Vagina (tissue), 2 donors: ENCODE data around the gene RIN3. TPM values are rescaled to one million over a fixed set of nuclear protein-coding genes. Genes with fewer than 3 reads are reported as not detected.

Experiments
- DNase-seq, 2 donors: peaks; one replicate each; pipeline ENCODE4 v3.0.0-alpha.2; 2017; ENCODE audit errors: extremely low spot score in 2 of 2
- H3K27ac ChIP-seq: fragments of 200-600 bp; sonication (generic); one replicate; pipeline ENCODE4 v1.5.1; 2019
- H3K27me3 ChIP-seq: fragments of 200-600 bp; sonication (generic); one replicate; pipeline ENCODE4 v1.5.1; 2019
- H3K36me3 ChIP-seq, 2 donors: fragments of 200-600 bp; sonication (generic); one replicate each; pipeline ENCODE4 v1.5.1; 2017 to 2019
- H3K4me1 ChIP-seq: fragments of 200-600 bp; sonication (generic); one replicate; pipeline ENCODE4 v1.5.1; 2019
- H3K4me3 ChIP-seq, 2 donors: fragments of 200-600 bp; sonication (generic); 1 replicate in 1 of 2; 2 replicates in 1 of 2; pipeline ENCODE4 v1.5.1; 2016 to 2019
- H3K9me3 ChIP-seq: fragments of 200-600 bp; sonication (generic); one replicate; pipeline ENCODE4 v1.5.1; 2019
- CTCF ChIP-seq, 3 experiments: fragments of 450-650 bp in 2 of 3; fragments of 200-600 bp in 1 of 3; sonication (generic) in 1 of 3; IDR thresholded peaks; one replicate each; pipeline ENCODE4 v1.5.1; 2017 to 2019; ENCODE audit warnings: antibody characterized with exemption in 3 of 3, mild to moderate bottlenecking in 2 of 3, moderate library complexity in 2 of 3
- POLR2A ChIP-seq, 2 donors: fragments of 450-650 bp; IDR thresholded peaks; one replicate each; pipeline ENCODE4 v1.6.1; 2017; ENCODE audit warnings: antibody characterized with exemption in 2 of 2, mild to moderate bottlenecking in 2 of 2, moderate library complexity in 2 of 2
- POLR2AphosphoS5 ChIP-seq, 2 donors: sonication (generic); formaldehyde crosslinking; IDR thresholded peaks; one replicate each; pipeline ENCODE4 v1.9.0; 2017; ENCODE audit warnings: antibody characterized with exemption in 2 of 2, mild to moderate bottlenecking in 2 of 2, low read depth in 1 of 2; ENCODE audit not compliant: insufficient read depth in 1 of 2
- intact Hi-C: fragments of 100-400 bp; cut with DNase I; formaldehyde crosslinking; loops from one replicate; pipeline ENCODE4 v1.15.1; 2023
- total RNA-seq: library from RNA; depleted of rRNA; stranded (reverse); fragments of >200 nt; gene quantifications from one replicate; pipeline ENCODE4 v1.2.3, GENCODE V29; 2016

Gene RIN3
- total RNA-seq, 1 donor from 2014 or later, result 22.6 TPM

- Histone ChIP-seq H3K4me3 (no peak overlapping the region), H3K4me1 (peaks cover 7% of the 10 kb centered on the region)
Measured at GRCh38 chr14:92575061-92575747, 61.6 kb downstream of the RIN3 start.

GRCh38 chr14:92575748-92576303 is 62.2 kb downstream of the RIN3 start:
- intact Hi-C loops, result no loop called here
- H3K27me3 ChIP-seq, result no peaks in the 10 kb centered on the region
- no peak for TF ChIP-seq POLR2AphosphoS5 (IDR thresholded peaks at IDR 0.05; ENCODE audit: insufficient read depth in 1 of 2, low read depth in 1 of 2)
- no peak for TF ChIP-seq POLR2A (IDR thresholded peaks at IDR 0.05)
- TF ChIP-seq CTCF (IDR thresholded peaks at IDR 0.05), result no peak

More at GRCh38 chr14:92575061-92575747, 61.6 kb downstream of the RIN3 start:
- TF ChIP-seq POLR2AphosphoS5 (IDR thresholded peaks at IDR 0.05; ENCODE audit: insufficient read depth in 1 of 2, low read depth in 1 of 2), result no peak
- no peak for TF ChIP-seq CTCF (IDR thresholded peaks at IDR 0.05)
- no peak for TF ChIP-seq POLR2A (IDR thresholded peaks at IDR 0.05)
- no peaks in the 10 kb centered on the region for H3K27me3 ChIP-seq
- H3K36me3 ChIP-seq, result peaks cover 0 to 15% of the 10 kb centered on the region in 2 donors
- H3K27ac ChIP-seq, result no peak overlapping the region
- no peaks in the 10 kb centered on the region for H3K9me3 ChIP-seq
- no peak for DNase-seq
- intact Hi-C loops, result no loop called here

GRCh38 chr14:92577321-92577742 is 63.8 kb downstream of the RIN3 start:
- TF ChIP-seq CTCF (IDR thresholded peaks at IDR 0.05) (no peak), POLR2A (IDR thresholded peaks at IDR 0.05) (no peak), POLR2AphosphoS5 (IDR thresholded peaks at IDR 0.05; ENCODE audit: insufficient read depth in 1 of 2, low read depth in 1 of 2) (no peak)
- H3K9me3 ChIP-seq, result no peaks in the 10 kb centered on the region
- H3K4me3 ChIP-seq, result no peak overlapping the region
- peaks cover 0 to 15% of the 10 kb centered on the region in 2 donors for H3K36me3 ChIP-seq
- H3K27me3 ChIP-seq, result no peaks in the 10 kb centered on the region
- DNase-seq, result no peak
- no peak overlapping the region for H3K27ac ChIP-seq
- peaks cover 7% of the 10 kb centered on the region for H3K4me1 ChIP-seq
- intact Hi-C loops, result no loop called here

More at GRCh38 chr14:92575748-92576303, 62.2 kb downstream of the RIN3 start:
- Histone ChIP-seq H3K36me3 (peaks cover 0 to 15% of the 10 kb centered on the region in 2 donors), H3K4me3 (no peak overlapping the region), H3K27ac (no peak overlapping the region), H3K4me1 (peaks cover 7% of the 10 kb centered on the region), H3K9me3 (no peaks in the 10 kb centered on the region)
- no peak for DNase-seq

- intact Hi-C loops, result no loop called here
- peaks cover 0 to 15% of the 10 kb centered on the region in 2 donors for H3K36me3 ChIP-seq
- no peak overlapping the region for H3K27ac ChIP-seq
- no peak for DNase-seq
- TF ChIP-seq POLR2A (IDR thresholded peaks at IDR 0.05) (no peak), CTCF (IDR thresholded peaks at IDR 0.05) (no peak), POLR2AphosphoS5 (IDR thresholded peaks at IDR 0.05; ENCODE audit: insufficient read depth in 1 of 2, low read depth in 1 of 2) (no peak)
- no peaks in the 10 kb centered on the region for H3K9me3 ChIP-seq
- no peaks in the 10 kb centered on the region for H3K27me3 ChIP-seq
- no peak overlapping the region for H3K4me3 ChIP-seq
- peaks cover 7% of the 10 kb centered on the region for H3K4me1 ChIP-seq
Measured at GRCh38 chr14:92578511-92578910, 64.9 kb downstream of the RIN3 start.
